ENCODE data around the gene EEFSEC.

Gene EEFSEC, protein sequence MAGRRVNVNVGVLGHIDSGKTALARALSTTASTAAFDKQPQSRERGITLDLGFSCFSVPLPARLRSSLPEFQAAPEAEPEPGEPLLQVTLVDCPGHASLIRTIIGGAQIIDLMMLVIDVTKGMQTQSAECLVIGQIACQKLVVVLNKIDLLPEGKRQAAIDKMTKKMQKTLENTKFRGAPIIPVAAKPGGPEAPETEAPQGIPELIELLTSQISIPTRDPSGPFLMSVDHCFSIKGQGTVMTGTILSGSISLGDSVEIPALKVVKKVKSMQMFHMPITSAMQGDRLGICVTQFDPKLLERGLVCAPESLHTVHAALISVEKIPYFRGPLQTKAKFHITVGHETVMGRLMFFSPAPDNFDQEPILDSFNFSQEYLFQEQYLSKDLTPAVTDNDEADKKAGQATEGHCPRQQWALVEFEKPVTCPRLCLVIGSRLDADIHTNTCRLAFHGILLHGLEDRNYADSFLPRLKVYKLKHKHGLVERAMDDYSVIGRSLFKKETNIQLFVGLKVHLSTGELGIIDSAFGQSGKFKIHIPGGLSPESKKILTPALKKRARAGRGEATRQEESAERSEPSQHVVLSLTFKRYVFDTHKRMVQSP

DNA sequence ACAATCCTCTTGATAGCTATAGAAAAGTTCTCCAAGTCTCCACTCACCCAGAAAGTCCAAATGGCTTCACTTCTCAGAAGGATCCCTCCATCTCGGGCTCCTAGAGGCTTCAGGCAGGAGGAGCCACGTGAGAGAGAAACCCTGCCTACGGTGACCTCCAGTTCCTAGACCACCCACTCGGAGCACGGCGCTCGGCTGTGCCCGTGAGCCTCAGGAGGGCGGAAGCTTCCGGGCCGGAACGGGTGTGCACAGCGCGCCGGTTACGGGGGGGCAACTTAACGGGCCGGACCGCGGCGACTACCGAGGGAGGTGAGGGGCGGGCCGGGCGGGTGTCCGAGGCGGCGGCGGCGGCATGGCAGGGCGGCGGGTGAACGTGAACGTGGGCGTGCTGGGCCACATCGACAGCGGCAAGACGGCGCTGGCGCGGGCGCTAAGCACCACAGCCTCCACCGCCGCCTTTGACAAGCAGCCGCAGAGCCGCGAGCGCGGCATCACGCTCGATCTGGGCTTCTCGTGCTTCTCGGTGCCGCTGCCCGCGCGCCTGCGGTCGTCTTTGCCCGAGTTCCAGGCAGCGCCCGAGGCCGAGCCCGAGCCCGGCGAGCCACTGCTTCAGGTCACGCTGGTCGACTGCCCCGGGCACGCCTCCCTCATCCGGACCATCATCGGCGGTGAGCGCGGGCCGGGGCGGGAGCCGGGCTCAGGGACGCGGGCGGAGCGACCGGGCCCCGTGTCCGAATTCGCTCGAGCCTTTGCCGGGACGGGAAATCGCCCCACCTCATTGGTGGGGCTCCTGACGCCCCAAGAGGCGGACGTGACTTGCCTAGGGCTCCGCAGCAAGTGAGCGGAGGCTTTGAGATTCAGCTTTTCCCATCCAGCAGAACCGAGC, at the start of gene EEFSEC:
Gene EEFSEC, plus strand, starts transcription at position 326 of the 886 bp plus-strand sequence. Its CDS starts 27 bp downstream, at position 353.
- peak; percentile 44 for DNase-seq

DNA sequence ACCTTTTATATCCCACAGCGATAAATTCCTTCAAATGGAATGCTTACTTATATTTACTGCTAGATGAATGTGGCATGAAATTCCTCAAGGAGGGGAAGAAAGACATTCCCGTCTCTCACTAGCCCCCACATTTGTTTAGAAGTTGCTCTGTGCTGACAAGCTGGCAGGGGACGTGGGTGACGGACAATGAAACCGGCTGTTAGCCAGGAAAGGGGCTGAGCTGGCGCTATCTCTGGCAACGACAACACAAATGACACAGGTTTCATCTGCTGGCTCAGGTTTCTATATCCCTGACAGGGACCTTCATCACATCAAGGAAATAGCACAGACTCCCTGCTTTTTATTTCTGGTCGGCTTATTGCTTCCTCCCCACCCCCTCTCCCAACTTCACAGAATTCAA, 45.4 kb upstream of the EEFSEC start:
- DNase-seq: no peak

- no peak for DNase-seq
Observed at GRCh38 chr3:128111147-128111546, 42.1 kb upstream of the EEFSEC start.

GRCh38 chr3:128112357-128112968, 40.8 kb upstream of the EEFSEC start:
- no peak for DNase-seq

GRCh38 chr3:128113817-128114794, 39.2 kb upstream of the EEFSEC start:
- no peak for DNase-seq

DNA sequence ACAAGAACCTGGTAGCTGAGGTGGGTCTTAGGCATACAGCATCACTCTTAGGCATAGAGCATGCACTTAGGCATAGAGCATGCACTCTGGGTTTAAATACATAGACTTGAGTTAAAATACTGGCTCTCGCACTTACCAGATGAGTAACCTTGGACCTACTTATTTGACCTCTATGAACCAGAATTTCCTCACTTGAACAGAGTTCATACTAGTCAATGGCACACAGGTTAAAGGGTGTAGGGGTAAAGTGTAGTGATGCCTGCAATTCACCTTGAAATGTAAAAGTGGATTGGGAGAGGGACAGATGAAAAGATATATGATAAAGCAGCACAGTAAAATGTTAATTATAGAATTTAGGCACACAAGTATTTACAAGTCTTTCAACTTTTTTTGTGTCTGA, 31.3 kb upstream of the EEFSEC start:
- no peak for DNase-seq

DNA sequence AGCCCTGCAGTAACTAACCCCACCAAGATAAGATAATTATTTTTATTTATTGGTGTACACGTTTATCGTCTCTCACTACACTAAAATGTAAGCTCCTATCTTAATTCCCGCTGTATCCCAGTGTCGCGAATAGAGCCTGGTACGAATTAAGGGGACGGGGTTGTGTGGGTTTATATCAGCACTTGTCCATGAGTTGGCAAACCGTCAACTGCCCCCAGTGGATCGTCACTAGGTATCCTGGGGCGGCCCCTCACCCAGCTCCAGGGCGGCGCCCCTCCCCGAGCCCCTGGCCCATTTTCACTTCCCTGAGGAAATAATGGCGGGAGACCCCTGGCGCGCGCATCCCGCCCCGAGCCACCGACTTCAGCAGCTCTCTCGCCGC, 30.1 kb upstream of the EEFSEC start:
- DNase-seq: no peak

GRCh38 chr3:128123538-128124368, 29.5 kb upstream of the EEFSEC start, which contains the start of gene RUVBL1:
Gene RUVBL1 (minus strand): TSS chr3:128123812. CDS start chr3:128123724, 88 bp downstream.
- peak; percentile 90 for DNase-seq

DNA sequence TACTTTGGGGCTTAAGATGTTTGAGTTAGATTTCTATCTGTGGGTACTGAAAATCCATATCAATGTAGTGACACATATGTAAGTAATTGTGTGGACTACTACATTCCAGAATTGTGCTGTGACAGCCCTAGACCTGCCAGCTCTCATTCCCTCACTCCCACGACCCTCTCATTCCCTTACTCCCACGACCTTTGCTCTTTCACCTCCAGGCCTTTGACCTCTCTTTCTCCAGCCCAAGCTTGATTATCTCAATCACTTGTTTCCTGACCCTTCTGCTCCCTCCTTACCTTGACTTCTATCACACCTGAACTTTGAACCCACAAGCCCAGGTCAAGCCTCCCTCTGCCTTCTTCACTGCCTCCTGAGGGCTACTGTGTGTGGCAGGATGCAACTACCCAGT, 26.0 kb upstream of the EEFSEC start:
- no peak for DNase-seq

- no peak for DNase-seq
Observed at GRCh38 chr3:128128251-128128650, 25.0 kb upstream of the EEFSEC start.

- DNase-seq: no peak
Observed at GRCh38 chr3:128131897-128132646, 21.2 kb upstream of the EEFSEC start.

GRCh38 chr3:128133273-128133883, 19.9 kb upstream of the EEFSEC start:
- DNase-seq: no peak

- DNase-seq: no peak
Observed at GRCh38 chr3:128143496-128143895, 9.8 kb upstream of the EEFSEC start.

GRCh38 chr3:128144512-128145187, 8.6 kb upstream of the EEFSEC start:
- no peak for DNase-seq

GRCh38 chr3:128145279-128145678, 8.0 kb upstream of the EEFSEC start:
- DNase-seq: no peak

DNA sequence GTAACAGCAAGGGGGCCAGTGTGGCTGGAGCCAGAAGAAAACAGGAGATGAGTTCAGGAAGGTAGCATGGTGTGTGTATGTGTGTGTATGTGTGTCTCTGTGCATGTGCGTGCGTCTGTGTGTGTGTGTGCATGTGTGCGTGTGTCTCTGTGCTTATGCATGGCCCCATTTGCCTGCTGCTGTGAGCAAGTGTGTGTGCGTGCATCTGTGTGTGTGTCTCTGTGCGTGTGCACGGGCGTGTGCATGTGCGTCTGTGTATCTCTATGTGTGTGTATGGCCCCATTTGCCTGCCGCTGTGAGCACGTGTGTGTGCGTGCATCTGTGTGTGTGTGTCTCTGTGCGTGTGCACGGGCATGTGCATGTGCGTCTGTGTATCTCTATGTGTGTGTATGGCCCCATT, 7.1 kb upstream of the EEFSEC start:
- DNase-seq: no peak

DNA sequence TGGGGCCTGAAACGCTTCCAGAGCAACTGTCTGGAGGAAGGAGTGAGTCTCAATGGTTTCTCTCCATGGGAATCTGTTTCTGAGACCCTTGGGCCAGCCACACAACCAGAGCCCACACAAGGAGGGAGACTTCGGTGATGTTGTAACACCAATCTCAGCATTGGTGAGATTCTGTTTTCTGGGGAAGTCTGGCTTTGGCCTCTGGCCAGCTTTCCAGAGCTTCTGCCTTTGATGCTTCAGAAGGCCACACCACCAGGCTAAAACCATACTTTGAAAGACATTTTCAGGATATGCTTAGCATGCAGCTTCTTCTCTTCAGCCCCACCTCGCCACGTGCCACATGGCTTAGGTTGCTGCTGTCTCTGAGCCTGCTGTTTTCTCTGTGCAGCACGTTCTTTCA, 3.6 kb upstream of the EEFSEC start:
- no peak for DNase-seq

GRCh38 chr3:128151758-128152274, 1.5 kb upstream of the EEFSEC start:
- DNase-seq: no peak

Data from 8988T (cell line).